Right forelimb (tissue), 1 donor: ENCODE data around the gene MUC22.

Experiments
- DNase-seq: peaks from one replicate; pipeline ENCODE4 v3.0.0-alpha.2; 2018

The MUC22 gene

GRCh38 chr6:31083742-31084354 lies 73.6 kb downstream of the MUC22 start:
- DNase-seq, result no peak
